HG02970 (cell line): ENCODE measurements around the gene UROC1.

Experiments used
- ATAC-seq: cut with Tn5 transposase; IDR thresholded peaks from one replicate; pipeline ENCODE4 v1.9.1; 2021; ENCODE audit warnings: mild to moderate bottlenecking, moderate library complexity, moderate number of reproducible peaks; ENCODE audit not compliant: unreplicated experiment, low FRiP score

UROC1 gene

GRCh38 chr3:126517291-126517951, at the start of gene UROC1:
Gene UROC1, minus strand, starts transcription at chr3:126517773. Its CDS starts 54 bp downstream, at chr3:126517719.
- no peak for ATAC-seq

- no peak for ATAC-seq
Measured at GRCh38 chr3:126562737-126563276, 45.2 kb upstream of the UROC1 start.

- ATAC-seq, result no peak
Measured at GRCh38 chr3:126558336-126559071, 40.9 kb upstream of the UROC1 start, which contains the start of gene C3orf22. Gene C3orf22, minus strand, starts transcription at chr3:126558932. Its CDS starts 5,542 bp downstream, at chr3:126553390.

- ATAC-seq, result no peak
Measured at GRCh38 chr3:126557761-126558160, 40.2 kb upstream of the UROC1 start.

GRCh38 chr3:126557415-126557745, 39.8 kb upstream of the UROC1 start:
- no peak for ATAC-seq

GRCh38 chr3:126556637-126557414, 39.3 kb upstream of the UROC1 start:
- no peak for ATAC-seq

GRCh38 chr3:126555795-126556636, 38.4 kb upstream of the UROC1 start:
- no peak for ATAC-seq

- no peak for ATAC-seq
Measured at GRCh38 chr3:126554560-126555525, 37.3 kb upstream of the UROC1 start.

GRCh38 chr3:126553284-126554084, 35.9 kb upstream of the UROC1 start:
- ATAC-seq, result no peak

- ATAC-seq, result no peak
Measured at GRCh38 chr3:126552688-126553283, 35.2 kb upstream of the UROC1 start.

- no peak for ATAC-seq
Measured at GRCh38 chr3:126551839-126552687, 34.5 kb upstream of the UROC1 start.

- ATAC-seq, result no peak
Measured at GRCh38 chr3:126551121-126551838, 33.7 kb upstream of the UROC1 start.

GRCh38 chr3:126550488-126551051, 33.0 kb upstream of the UROC1 start:
- no peak for ATAC-seq

GRCh38 chr3:126549861-126550487, 32.4 kb upstream of the UROC1 start:
- ATAC-seq, result no peak
